Measurements from ENCODE around the gene RPL37A. TPM values are rescaled to one million over a fixed set of nuclear protein-coding genes. Genes with fewer than 3 reads are reported as not detected.
"Not testable (repeated sequence)": the region's sequence is repeated elsewhere in the genome, so short reads cannot be mapped to it uniquely, and the experiment has no call there.

Gene RPL37A
- total RNA-seq, 1 experiment from 2014 or later = 4,028 TPM

GRCh38 chr2:216517447-216518225 is 19.0 kb downstream of the RPL37A start:
- Histone ChIP-seq H3K36me3 (no peaks in the 10 kb centered on the region), H3K27ac (no peak overlapping the region), H3K4me3 (no peak overlapping the region)

DNA sequence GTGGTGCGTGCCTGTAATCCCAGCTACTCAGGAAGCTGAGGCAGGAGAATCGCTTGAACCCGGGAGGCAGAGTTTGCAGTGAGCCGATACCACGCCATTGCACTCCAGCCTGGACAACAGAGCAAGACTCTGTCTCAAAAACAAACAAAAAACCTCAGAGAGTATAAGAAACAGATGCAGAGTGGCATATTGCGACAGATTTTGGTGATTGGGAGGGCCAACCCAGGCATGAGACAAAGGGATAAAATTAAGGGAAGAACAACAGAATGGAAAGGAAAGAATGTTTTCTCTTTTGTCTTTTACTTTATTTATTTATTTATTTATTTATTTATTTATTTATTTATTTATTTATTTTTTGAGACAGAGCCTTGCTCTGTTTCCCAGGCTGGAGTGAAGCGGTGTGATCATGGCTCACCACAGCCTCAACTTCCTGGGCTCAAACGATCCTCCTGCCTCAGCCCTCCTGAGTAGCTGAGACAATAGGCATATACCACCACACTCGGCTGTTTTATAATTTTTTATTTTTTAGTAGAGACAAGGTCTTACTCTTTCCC is 20.0 kb downstream of the RPL37A start:
- not testable (repeated sequence) for DNase-seq, H3K4me3 ChIP-seq

More at GRCh38 chr2:216517447-216518225, 19.0 kb downstream of the RPL37A start:
- DNase-seq = peak in 1 of 2 experiments; percentile 8
- Histone ChIP-seq H3K9me3 (replicated peaks) (no peaks in the 10 kb centered on the region), H3K4me1 (no peaks in the 10 kb centered on the region), H3K27me3 (no peaks in the 10 kb centered on the region)

GRCh38 chr2:216519154-216519762 is 20.6 kb downstream of the RPL37A start:
- Histone ChIP-seq H3K4me1 (no peaks in the 10 kb centered on the region), H3K36me3 (no peaks in the 10 kb centered on the region), H3K27ac (no peak overlapping the region), H3K4me3 (no peak overlapping the region), H3K27me3 (no peaks in the 10 kb centered on the region), H3K9me3 (replicated peaks) (no peaks in the 10 kb centered on the region)
- peak; percentile 69 to 89 for DNase-seq

More for the DNA sequence above, 20.0 kb downstream of the RPL37A start:
- not testable (repeated sequence) for H3K27me3 ChIP-seq; H3K9me3 ChIP-seq (replicated peaks); H3K36me3 ChIP-seq; H3K4me1 ChIP-seq; H3K27ac ChIP-seq

GRCh38 chr2:216520112-216520511 is 21.5 kb downstream of the RPL37A start:
- Histone ChIP-seq H3K4me1 (no peaks in the 10 kb centered on the region), H3K27me3 (no peaks in the 10 kb centered on the region), H3K9me3 (replicated peaks) (no peaks in the 10 kb centered on the region), H3K4me3 (no peak overlapping the region), H3K36me3 (no peaks in the 10 kb centered on the region), H3K27ac (no peak overlapping the region)
- DNase-seq = no peak

- no peaks in the 10 kb centered on the region for H3K36me3 ChIP-seq
- H3K27ac ChIP-seq = no peak overlapping the region
- H3K4me3 ChIP-seq = no peak overlapping the region
- no peaks in the 10 kb centered on the region for H3K27me3 ChIP-seq
- H3K4me1 ChIP-seq = no peaks in the 10 kb centered on the region
- H3K9me3 ChIP-seq (replicated peaks) = no peaks in the 10 kb centered on the region
- DNase-seq = no peak
These were observed 24.4 kb downstream of the RPL37A start for GRCh38 chr2:216522892-216523502.

DNA sequence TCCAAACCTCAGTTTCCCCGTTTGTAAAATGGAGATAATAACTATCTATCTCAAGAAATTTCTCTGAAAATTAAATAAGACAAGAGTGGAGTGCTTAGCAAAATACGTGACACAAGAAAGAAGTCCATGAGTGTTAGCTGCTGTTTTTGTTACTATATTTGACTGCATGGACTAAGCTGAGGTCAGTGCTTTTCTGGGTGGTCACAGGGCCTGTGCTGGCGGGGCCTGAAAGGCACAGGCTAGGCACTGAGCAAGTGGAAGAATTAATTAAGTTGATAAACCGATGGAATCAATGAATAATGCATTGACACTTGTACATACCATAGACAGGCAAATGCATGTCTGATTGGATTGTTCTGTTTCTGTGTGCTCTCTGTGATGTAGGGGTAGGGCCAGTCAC is 27.3 kb downstream of the RPL37A start:
- H3K9me3 ChIP-seq (replicated peaks) = no peaks in the 10 kb centered on the region
- no peaks in the 10 kb centered on the region for H3K36me3 ChIP-seq
- H3K4me1 ChIP-seq = no peaks in the 10 kb centered on the region
- no peak overlapping the region for H3K27ac ChIP-seq
- H3K4me3 ChIP-seq = no peak overlapping the region
- no peaks in the 10 kb centered on the region for H3K27me3 ChIP-seq
- no peak for DNase-seq

DNA sequence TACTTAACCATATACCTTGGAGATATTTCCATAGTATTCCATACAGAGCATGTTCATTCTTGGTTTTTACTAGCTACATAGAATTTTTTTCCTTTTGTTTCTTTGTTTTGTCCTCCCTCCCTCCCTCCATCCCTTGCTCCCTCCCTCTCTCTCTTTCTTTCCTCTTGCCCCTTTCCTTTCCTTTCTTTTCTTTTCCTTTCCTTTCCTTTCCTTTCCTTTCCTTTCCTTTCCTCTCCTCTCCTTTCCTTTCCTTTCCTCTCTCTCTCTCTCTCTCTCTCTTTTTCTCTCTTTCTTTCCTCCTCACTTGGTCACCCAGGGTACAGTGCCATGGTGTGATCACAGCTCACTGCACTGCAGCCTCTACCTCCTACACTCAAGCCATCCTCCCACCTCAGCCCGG is 28.3 kb downstream of the RPL37A start:
- Histone ChIP-seq H3K9me3 (replicated peaks) (no peaks in the 10 kb centered on the region), H3K27ac (no peak overlapping the region), H3K36me3 (no peaks in the 10 kb centered on the region), H3K4me1 (no peaks in the 10 kb centered on the region), H3K4me3 (no peak overlapping the region), H3K27me3 (no peaks in the 10 kb centered on the region)
- no peak for DNase-seq

DNA sequence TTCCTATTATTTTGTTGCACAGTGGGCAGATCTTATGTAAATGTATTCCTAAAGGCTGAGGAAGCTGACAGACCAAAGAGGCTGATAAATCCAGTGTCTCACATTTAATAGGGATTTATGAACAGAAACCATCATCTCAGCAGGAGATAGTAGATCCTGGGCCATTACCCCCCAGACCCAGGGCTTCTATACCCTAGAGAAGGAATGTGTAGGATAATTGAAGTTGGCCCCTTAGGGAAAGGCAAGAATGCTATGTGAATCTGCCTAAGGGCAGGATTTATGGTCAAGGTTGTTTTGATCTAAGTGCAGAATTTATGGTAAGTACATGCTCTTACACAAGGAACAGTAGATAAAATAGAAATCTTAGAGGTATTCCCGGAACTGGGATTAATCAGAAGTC is 29.0 kb downstream of the RPL37A start:
- H3K4me3 ChIP-seq = no peak overlapping the region
- H3K27me3 ChIP-seq = no peaks in the 10 kb centered on the region
- H3K4me1 ChIP-seq = no peaks in the 10 kb centered on the region
- no peaks in the 10 kb centered on the region for H3K36me3 ChIP-seq
- no peak for DNase-seq
- no peaks in the 10 kb centered on the region for H3K9me3 ChIP-seq (replicated peaks)
- H3K27ac ChIP-seq = no peak overlapping the region

- no peaks in the 10 kb centered on the region for H3K36me3 ChIP-seq
- no peak overlapping the region for H3K27ac ChIP-seq
- H3K4me1 ChIP-seq = peaks cover 3% of the 10 kb centered on the region; the same call in 1 of the 2 replicates
- DNase-seq = no peak
- H3K4me3 ChIP-seq = no peak overlapping the region
- no peaks in the 10 kb centered on the region for H3K9me3 ChIP-seq (replicated peaks)
- no peaks in the 10 kb centered on the region for H3K27me3 ChIP-seq
These were observed 33.9 kb downstream of the RPL37A start for GRCh38 chr2:216532562-216532961.

GRCh38 chr2:216533609-216534008 is 35.0 kb downstream of the RPL37A start:
- H3K27ac ChIP-seq = no peak overlapping the region
- peak in 1 of 2 experiments; percentile 28 for DNase-seq
- H3K27me3 ChIP-seq = no peaks in the 10 kb centered on the region
- no peaks in the 10 kb centered on the region for H3K9me3 ChIP-seq (replicated peaks)
- H3K4me3 ChIP-seq = no peak overlapping the region
- peaks cover 3% of the 10 kb centered on the region; the same call in 1 of the 2 replicates for H3K4me1 ChIP-seq
- H3K36me3 ChIP-seq = no peaks in the 10 kb centered on the region

DNA sequence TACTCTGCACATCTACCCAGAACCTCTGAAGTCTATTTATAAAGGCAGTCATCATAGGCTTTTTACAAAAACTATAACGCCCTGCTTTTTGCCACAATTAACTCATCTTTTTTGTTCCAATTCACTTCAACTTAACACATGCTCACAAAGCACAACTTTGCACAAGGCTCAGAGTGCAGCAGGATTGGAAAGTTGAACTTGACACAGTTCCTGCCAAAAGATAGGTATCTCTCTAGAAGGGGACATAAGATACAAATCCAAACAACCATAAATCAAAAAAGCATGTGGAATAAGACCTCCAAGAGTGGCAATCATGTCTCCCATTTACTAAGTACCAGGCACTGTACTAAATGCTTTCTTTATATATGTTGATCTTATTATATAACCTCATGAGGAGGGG is 36.2 kb downstream of the RPL37A start:
- Histone ChIP-seq H3K27ac (no peak overlapping the region), H3K36me3 (no peaks in the 10 kb centered on the region), H3K27me3 (no peaks in the 10 kb centered on the region), H3K9me3 (replicated peaks) (no peaks in the 10 kb centered on the region), H3K4me3 (no peak overlapping the region), H3K4me1 (peaks cover 3% of the 10 kb centered on the region; the same call in 1 of the 2 replicates)
- DNase-seq = no peak

DNA sequence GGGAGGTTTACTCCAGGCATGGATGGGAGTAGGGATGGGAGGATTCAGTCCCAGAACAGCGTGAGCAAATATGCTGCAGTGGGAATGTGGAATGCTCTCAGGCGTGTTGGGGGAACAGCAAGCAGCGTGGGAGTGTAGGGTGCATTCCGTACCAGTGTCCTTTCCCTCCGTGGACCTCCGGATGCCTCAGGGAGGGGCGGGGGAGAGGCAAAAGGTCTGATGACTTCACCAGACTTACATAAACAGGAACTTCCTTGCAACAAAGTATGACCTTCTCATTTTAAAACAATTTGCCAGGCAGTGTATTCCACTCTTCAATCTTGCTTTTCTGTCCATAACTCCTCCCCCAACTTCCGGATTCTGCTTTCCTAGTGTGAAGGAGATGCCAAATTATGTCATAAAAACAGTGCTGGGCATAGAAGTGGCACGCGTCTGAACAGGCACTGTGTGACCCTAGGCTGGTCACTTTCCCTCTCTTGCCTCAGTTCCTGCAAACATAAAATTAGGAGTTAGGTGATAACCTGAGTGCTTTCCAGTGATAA is 36.9 kb downstream of the RPL37A start:
- no peaks in the 10 kb centered on the region for H3K36me3 ChIP-seq
- no peak for DNase-seq
- H3K4me3 ChIP-seq = no peak overlapping the region
- peaks cover 3% of the 10 kb centered on the region; the same call in 1 of the 2 replicates for H3K4me1 ChIP-seq
- H3K27ac ChIP-seq = no peak overlapping the region
- H3K27me3 ChIP-seq = no peaks in the 10 kb centered on the region
- no peaks in the 10 kb centered on the region for H3K9me3 ChIP-seq (replicated peaks)

DNA sequence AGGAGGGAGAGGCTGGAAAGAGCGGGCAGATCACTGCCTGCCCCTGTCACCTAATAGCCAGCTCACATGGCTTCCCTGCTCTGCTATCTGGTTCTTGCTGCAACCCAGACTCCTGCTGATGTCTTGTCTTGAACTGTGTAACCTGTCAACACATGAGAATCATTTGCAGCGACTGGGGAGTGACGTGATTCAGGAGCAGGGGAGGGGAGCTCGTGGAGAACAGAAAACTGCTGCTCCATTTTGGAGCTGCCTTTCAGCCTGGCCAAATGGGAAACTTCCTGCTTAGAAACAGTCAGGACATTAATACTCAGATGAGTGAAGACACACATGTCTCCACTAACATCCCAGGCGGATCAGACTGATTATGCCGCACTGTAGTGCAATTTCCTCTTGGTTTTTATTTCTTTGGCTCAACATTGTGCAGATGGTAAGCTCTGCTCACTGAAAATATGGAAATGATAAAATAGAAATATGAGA is 38.1 kb downstream of the RPL37A start:
- peaks cover 3% of the 10 kb centered on the region; the same call in 1 of the 2 replicates for H3K4me1 ChIP-seq
- no peaks in the 10 kb centered on the region for H3K36me3 ChIP-seq
- no peaks in the 10 kb centered on the region for H3K9me3 ChIP-seq (replicated peaks)
- DNase-seq = peak in 1 of 2 experiments; percentile 20
- no peak overlapping the region for H3K27ac ChIP-seq
- H3K27me3 ChIP-seq = no peaks in the 10 kb centered on the region
- no peak overlapping the region for H3K4me3 ChIP-seq

DNA sequence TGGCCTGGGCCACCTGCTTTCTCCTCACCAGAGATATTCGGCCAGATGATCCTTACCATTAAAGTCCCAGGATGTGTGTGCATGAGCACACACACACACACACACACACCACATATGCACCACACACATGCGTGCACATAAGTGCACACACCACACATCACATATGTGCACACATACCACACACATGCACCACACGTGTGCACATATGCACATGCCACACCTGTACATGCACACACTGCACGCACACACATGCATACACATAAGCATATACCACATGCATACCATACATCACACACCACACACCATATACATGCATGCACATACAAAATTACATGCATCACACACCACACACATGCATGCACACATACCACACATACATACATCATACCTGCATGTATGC is 38.7 kb downstream of the RPL37A start:
- H3K9me3 ChIP-seq (replicated peaks) = no peaks in the 10 kb centered on the region
- no peak for DNase-seq
- peaks cover 3% of the 10 kb centered on the region; the same call in 1 of the 2 replicates for H3K4me1 ChIP-seq
- no peaks in the 10 kb centered on the region for H3K27me3 ChIP-seq
- no peak overlapping the region for H3K27ac ChIP-seq
- H3K4me3 ChIP-seq = no peak overlapping the region
- H3K36me3 ChIP-seq = no peaks in the 10 kb centered on the region

Measured in SJCRH30 (cell line).